GM18951 (cell line): ENCODE results near the gene PHETA2.

ENCODE experiments used
- POLR2A ChIP-seq: IDR thresholded peaks from 4 replicates; pipeline ENCODE4 v1.6.1; 2011; ENCODE audit warnings: mild to moderate bottlenecking; ENCODE audit not compliant: insufficient read length, insufficient read depth; ENCODE audit errors: extremely low read depth
- in situ Hi-C: fragments of 300-500 bp; cut with MboI; formaldehyde crosslinking; loops from one replicate; pipeline ENCODE4 v1.12.0; 2022; ENCODE audit warnings: low sequenced_read_pairs, mixed read lengths, inconsistent platforms; ENCODE audit not compliant: unreplicated experiment

Gene PHETA2, protein sequence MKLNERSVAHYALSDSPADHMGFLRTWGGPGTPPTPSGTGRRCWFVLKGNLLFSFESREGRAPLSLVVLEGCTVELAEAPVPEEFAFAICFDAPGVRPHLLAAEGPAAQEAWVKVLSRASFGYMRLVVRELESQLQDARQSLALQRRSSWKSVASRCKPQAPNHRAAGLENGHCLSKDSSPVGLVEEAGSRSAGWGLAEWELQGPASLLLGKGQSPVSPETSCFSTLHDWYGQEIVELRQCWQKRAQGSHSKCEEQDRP

DNA sequence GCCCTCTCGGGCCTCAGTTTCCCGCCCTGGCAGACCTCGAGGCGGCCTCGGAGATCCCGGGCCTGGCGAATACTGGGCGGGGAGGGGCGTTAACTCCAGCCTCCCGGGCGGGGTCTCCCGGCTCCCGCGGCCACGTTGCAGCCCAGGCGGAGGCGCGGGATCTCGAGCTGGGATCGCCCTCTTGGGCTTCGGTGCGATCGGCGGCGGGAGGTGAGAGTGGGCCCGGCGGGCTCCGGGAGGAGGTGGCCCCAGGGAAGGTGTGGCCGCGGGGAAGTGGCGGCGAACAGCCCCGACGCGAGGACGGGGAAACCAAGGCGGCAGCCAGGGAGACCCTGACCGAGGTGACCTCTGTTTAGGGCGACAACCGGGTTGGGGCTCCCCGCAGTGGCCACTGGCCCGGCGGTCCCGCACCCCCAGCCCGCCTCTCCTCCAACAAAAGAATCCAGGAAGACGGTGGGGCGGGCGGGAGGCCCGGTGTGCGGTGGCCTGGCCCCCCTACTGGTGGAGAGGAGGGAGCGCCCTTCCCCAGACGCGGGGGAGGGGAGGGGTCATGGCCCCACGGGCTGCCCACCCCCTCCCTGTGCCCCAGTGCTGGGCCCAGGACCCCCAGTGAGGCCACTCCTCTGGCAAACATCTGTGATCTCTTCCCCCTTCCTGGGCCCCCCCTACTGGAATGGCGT, at the start of gene PHETA2:
Gene PHETA2, plus strand, starts transcription at position 117 of the 680 bp plus-strand sequence. CDS start 3,046 bp downstream, outside the sequence.
- in situ Hi-C loops: no loop called here
- TF ChIP-seq POLR2A: no peak

DNA sequence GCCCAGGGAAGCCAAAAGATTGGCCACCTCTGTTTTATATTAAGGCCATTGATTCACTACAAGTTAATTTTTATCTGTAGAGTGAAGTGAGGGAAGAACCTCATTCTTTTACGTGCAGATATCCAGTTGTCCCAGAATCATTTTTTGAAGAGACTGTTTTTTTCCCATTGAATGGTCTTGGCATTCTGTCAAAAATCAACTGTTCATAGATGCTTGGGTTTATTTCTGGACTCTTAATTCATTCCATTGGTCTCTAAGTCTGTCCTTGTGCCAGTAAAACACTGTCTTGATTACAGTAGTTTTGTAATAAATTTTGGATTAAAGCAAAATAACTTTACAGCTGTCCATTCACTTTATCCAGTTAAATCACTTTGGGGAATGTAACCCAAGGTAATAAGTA, 48.6 kb upstream of the PHETA2 start:
- in situ Hi-C loops: no loop called here
- TF ChIP-seq POLR2A: no peak

DNA sequence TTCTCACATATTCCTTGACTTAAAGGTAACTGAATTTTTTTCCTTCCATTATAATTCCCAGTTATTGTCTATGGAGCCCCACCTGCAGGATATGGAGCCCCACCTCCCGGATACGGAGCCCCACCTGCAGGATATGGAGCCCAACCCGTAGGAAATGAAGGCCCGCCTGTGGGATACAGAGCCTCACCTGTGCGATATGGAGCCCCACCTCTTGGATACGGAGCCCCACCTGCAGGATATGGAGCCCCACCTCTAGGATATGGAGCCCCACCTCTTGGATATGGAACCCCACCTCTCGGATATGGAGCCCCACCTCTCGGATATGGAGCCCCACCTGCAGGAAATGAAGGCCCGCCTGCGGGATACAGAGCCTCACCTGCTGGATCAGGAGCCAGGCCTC, 47.3 kb upstream of the PHETA2 start:
- in situ Hi-C loops: no loop called here
- TF ChIP-seq POLR2A: no peak

DNA sequence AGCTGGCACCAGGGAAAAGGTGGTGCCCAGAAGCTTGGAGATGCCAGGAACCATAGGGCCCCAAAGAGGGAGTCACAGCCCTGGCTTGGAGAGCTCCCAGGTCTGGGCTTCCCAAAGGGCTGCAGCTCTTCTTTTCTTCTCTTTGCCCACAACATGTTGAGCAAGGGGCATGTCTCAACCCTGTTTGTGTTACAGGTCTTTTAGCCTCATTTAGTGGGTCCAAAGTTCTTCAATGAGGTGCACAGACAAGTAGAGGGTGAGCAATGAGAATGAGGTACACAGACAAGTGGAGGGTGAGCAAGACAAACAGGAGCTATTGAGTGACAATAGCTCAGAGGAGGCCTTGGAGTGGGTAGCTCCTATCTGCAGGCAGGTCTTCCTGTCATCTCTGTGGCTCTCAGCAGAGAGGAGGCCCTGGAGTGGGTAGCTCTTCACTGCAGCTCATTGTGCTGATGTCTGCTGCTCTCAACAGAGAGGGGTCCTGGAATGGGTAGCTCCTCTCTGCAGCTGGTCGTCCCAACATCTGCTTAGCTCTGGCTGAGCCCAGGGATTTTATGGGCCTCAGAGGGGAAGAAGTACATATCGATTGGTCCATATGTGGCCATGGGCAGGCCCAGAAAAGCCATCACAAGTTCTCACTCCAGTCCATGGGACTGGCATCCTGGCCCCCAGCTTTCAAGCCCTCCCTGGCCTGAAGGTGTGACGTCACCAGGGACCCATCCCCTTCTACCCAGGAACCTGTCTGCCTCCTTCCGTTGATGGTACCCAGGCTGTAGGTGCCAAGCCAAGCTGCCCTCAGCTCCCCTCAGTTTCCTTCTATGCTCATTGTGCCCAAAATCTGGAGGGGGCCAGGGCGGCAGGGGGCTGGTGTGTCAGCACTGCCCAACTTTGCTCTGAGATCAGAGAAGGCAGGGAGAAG, 40.5 kb upstream of the PHETA2 start:
- no peak for TF ChIP-seq POLR2A
- in situ Hi-C loops: no loop called here

DNA sequence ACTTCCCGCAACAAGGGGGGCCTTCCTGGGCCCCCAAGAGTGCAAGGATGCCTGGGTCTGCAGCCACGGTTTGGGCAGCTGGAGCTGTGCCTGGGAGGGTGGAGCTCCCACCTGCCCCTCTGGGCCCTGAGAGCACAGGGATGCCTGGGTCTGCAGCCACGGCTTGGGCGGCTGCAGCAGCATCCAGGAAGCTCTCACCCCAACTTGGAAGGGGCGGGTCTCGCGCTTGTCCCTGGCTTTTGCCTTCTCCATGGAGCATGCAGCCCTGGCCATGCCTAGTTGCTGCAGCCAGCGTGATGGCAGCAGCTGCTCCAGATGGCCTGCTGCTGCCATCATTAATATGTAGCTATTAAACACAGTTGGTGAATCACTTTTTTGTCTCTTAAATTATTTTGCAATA, 38.8 kb upstream of the PHETA2 start:
- no peak for TF ChIP-seq POLR2A
- in situ Hi-C loops: no loop called here

DNA sequence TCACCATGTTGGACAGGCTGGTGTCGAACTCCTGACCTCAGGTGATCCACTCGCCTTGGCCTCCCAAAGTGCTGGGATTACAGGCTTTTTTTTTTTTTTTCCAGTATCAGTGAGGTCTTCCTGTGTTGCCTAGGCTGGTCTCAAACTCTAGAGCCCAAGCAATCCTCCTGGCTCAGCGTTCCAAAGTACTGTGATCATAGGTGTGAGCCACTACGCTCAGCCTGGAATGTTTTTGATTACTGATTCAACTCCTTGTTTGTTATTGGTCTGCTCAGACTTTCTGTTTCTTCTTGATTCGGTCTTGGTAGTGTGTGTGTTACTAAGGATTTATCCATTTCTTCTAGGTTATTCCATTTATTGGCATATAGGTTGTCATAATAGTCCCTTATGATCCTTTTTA, 34.8 kb upstream of the PHETA2 start:
- no peak for TF ChIP-seq POLR2A
- in situ Hi-C loops: no loop called here

DNA sequence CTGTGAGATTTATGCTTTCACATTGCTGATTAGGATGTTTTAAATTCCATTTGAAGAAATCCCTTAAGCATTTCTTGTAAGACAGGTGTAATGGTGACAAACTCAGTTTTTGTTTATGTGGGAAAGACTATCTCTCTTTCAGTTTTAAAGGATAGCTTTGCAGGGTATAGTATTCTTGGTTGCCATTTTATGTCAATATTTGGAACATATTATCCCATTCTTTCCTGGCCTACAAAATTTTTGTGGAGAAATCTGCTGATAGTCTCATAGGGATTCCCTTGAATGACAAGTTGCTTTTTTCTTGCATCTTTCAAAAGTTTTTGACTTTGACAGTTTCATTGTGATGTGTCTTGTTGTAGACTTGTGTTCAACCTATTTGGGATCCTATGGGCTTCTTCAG, 32.3 kb upstream of the PHETA2 start:
- in situ Hi-C loops: no loop called here
- no peak for TF ChIP-seq POLR2A

DNA sequence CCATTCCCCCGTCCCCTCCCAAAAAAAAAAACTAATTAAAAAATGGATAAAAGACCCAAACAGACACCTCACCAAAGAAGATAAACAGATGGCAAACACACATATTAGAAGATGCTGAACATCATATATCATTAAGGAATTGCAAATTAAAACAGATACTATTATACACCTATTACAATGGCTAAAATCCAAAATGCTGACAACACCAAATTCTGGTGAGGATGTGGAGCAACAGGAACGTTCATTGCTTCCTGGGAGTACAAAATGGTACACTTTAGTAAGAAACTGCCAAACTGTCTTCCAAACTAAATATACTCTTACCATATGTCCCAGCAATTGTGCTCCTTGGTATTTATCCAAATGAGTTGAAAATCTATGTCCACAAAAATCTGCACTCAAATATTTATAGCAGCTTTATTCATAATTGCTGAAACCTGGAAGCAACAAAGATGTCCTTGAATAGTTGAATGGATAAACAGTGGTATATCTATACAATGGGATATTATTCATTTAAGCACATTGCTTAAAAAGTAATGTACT, 23.3 kb upstream of the PHETA2 start:
- in situ Hi-C loops: no loop called here
- no peak for TF ChIP-seq POLR2A

DNA sequence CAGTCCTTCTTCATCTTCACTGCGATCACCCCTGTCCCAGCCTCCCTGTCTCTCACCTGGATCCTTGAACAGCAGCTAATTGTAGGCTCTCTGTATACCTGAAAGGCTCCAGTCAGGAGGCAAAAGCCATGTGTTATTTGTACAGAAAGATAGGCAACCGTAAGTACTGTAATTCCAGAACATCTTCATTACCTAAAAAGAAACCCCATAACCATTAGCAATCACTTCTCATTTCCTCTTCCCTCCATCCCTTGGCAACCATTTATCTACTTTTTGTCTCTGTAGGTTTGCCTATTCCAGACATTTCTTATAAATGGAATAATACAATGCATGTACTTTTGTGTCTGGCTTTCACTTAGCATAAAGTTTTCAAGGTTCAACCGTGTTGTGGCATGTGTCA, 21.3 kb upstream of the PHETA2 start:
- TF ChIP-seq POLR2A: no peak
- in situ Hi-C loops: no loop called here

DNA sequence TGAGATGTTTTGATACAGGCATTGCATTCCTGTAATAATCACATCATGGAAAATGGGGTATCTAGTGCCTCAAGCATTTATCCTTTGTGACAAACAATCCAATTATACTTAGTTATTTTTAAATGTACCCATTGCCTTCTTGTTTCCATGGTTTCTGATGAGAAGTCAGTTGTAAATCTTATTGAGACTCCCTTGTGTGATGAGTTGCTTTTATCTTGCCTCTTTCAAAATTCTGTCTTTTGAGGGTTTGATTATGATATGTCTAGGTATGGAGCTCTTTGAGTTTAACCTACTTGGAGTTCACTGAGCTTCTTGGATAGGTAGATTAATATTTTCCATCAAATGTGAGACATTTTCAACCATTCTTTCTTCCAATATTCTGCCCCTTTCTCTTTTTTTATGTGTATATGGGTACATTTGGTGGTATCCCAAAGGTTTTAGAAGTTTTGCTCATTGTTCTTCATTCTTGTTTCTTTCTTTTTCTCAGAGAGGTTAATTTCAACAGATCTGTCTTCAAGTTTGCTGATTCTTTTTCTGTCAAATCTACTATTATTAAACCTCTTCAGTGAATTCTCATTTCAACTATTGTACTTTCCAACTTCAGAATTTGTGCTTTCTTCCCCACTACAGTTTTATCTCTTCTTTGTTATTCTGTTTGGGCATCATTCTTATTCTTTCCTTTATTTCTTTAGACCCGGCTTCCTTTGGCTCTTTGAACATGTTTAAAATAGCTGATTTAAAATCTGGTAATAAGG, 17.1 kb upstream of the PHETA2 start:
- in situ Hi-C loops: no loop called here
- TF ChIP-seq POLR2A: no peak

DNA sequence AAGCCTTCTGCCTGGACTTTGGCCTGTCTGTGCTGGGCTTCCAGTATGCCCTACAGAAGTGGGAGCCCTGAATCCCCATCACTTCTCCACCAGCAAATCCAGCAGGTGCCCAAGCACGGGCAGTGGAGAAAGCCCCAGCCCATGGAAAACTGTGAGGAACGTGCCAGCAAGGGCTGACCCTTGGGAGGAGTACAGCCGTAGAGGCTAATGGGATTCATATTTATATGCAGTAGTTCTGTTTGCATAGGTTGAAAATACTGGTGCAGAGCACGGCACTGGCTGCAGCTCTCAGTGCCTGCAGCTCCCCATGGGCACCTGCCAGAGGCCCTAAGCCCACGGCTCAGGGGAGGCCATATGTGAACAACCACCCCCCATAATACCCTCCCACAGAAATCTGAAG, 13.6 kb upstream of the PHETA2 start:
- in situ Hi-C loops: no loop called here
- TF ChIP-seq POLR2A: no peak

DNA sequence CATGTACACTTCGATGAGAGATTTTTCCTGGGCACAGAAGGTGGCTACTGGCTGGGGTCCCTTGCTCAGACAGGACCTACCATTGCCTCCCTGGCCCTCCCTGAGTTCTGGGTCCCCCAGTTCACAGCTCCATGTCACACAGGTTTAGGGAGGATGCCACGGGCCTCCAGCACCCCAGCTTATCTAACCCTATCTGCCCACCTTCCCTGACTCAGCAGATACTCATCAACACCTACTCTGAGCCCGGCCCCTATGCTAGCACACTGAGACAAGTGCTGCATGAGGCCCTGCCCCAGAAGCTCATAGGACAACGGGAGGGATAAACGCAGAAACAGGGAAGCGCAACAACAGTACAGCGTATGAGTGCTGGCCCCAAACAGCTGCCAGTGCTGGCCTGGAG, 13.0 kb upstream of the PHETA2 start:
- no peak for TF ChIP-seq POLR2A
- in situ Hi-C loops: no loop called here
